Neural cell (in vitro differentiated cells): ENCODE measurements around the gene COL5A1.

Source experiments
- EP300 ChIP-seq: fragments of 450-650 bp; conservative IDR thresholded peaks from 2 replicates; pipeline ENCODE4 v1.6.1; 2014; ENCODE audit warnings: antibody characterized with exemption, mild to moderate bottlenecking, moderate library complexity; ENCODE audit not compliant: poor library complexity, severe bottlenecking
- EZH2 ChIP-seq: fragments of 200-600, 300-800 bp; shearing (Covaris generic), sonication (generic); IDR thresholded peaks from 2 replicates; pipeline ENCODE4 v1.6.1; 2014; ENCODE audit warnings: antibody characterized with exemption, low read length, borderline replicate concordance, mild to moderate bottlenecking; ENCODE audit not compliant: insufficient read depth, poor library complexity, severe bottlenecking
- MXI1 ChIP-seq: fragments of 450-650 bp; conservative IDR thresholded peaks from 2 replicates; pipeline ENCODE4 v1.6.1; 2014; ENCODE audit warnings: antibody characterized with exemption, mild to moderate bottlenecking; ENCODE audit not compliant: poor library complexity, severe bottlenecking
- POLR2AphosphoS5 ChIP-seq: IDR thresholded peaks from 2 replicates; pipeline ENCODE4 v1.6.1; 2012
- RAD21 ChIP-seq: fragments of 450-650 bp; conservative IDR thresholded peaks from 2 replicates; pipeline ENCODE4 v1.6.1; 2014; ENCODE audit warnings: antibody characterized with exemption, mild to moderate bottlenecking, moderate library complexity
- REST ChIP-seq: IDR thresholded peaks from 2 replicates; pipeline ENCODE4 v1.6.1; 2012; ENCODE audit warnings: borderline replicate concordance
- SMC3 ChIP-seq: fragments of 450-650 bp; conservative IDR thresholded peaks from 2 replicates; pipeline ENCODE4 v1.6.1; 2014; ENCODE audit warnings: antibody characterized with exemption, mild to moderate bottlenecking, moderate library complexity; ENCODE audit not compliant: poor library complexity
- TAF1 ChIP-seq: IDR thresholded peaks from 2 replicates; pipeline ENCODE4 v1.6.1; 2012; ENCODE audit warnings: low read depth
- TF ChIP-seq, protein P1 (sequence below): fragments of 450-650 bp; IDR thresholded peaks from 2 replicates; pipeline ENCODE4 v1.5.1; 2014; ENCODE audit warnings: antibody characterized with exemption, mild to moderate bottlenecking, moderate library complexity; ENCODE audit not compliant: poor library complexity, severe bottlenecking

DNA sequence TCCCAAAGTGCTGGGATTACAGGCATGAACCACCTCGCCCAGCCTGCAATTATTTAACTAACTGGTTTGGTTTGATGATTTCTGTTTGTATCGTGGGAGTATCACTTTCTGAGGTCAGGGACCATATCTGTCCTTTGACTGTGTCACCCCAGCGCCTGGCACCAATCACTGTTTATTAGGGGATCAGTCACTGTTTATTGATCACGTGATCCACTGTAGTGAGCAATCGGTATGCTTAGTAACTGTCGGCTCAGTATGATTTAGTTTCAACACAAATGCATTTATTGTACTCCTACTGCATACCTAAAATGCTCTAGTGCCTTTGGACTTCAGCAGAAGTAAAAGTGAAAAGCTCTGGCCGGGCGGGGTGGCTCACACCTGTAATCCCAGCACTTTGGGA, 54.8 kb downstream of the COL5A1 start:
- TF ChIP-seq EP300, result no peak
- TF ChIP-seq, protein P1, sequence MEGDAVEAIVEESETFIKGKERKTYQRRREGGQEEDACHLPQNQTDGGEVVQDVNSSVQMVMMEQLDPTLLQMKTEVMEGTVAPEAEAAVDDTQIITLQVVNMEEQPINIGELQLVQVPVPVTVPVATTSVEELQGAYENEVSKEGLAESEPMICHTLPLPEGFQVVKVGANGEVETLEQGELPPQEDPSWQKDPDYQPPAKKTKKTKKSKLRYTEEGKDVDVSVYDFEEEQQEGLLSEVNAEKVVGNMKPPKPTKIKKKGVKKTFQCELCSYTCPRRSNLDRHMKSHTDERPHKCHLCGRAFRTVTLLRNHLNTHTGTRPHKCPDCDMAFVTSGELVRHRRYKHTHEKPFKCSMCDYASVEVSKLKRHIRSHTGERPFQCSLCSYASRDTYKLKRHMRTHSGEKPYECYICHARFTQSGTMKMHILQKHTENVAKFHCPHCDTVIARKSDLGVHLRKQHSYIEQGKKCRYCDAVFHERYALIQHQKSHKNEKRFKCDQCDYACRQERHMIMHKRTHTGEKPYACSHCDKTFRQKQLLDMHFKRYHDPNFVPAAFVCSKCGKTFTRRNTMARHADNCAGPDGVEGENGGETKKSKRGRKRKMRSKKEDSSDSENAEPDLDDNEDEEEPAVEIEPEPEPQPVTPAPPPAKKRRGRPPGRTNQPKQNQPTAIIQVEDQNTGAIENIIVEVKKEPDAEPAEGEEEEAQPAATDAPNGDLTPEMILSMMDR, result no peak
- TF ChIP-seq TAF1, result no peak
- no peak for TF ChIP-seq RAD21
- no peak for TF ChIP-seq POLR2AphosphoS5
- TF ChIP-seq MXI1, result no peak
- TF ChIP-seq EZH2, result no peak
- no peak for TF ChIP-seq REST
- no peak for TF ChIP-seq SMC3
